Liver (tissue), 9 donors: ENCODE results near the gene TLX3. TPM values are rescaled to one million over a fixed set of nuclear protein-coding genes. Genes with fewer than 3 reads are reported as not detected.

ENCODE experiments used
- DNase-seq: peaks from one replicate; pipeline ENCODE4 v3.0.0-alpha.2; 2017; ENCODE audit warnings: low spot score
- H3K27ac ChIP-seq, 2 donors: one replicate each; pipeline ENCODE4 v1.7.0; 2013; ENCODE audit warnings: inconsistent platforms in 2 of 2, low read length in 2 of 2, control low read depth in 1 of 2, low read depth in 1 of 2, mild to moderate bottlenecking in 1 of 2
- H3K27me3 ChIP-seq, 4 donors: one replicate each; pipeline versions ENCODE4 v1.6.1 to v1.7.0; 2013; ENCODE audit warnings: low read length in 3 of 4, inconsistent platforms in 1 of 4, mild to moderate bottlenecking in 1 of 4, moderate library complexity in 1 of 4; ENCODE audit not compliant: control insufficient read depth in 4 of 4, insufficient read depth in 4 of 4
- H3K36me3 ChIP-seq, 4 donors: one replicate each; pipeline versions ENCODE4 v1.6.1 to v1.7.0; 2013; ENCODE audit warnings: low read length in 3 of 4, mild to moderate bottlenecking in 3 of 4, low read depth in 1 of 4, moderate library complexity in 1 of 4; ENCODE audit not compliant: control insufficient read depth in 4 of 4, insufficient read depth in 3 of 4
- H3K4me1 ChIP-seq, 4 donors: one replicate each; pipeline versions ENCODE4 v1.6.1 to v1.7.0; 2013; ENCODE audit warnings: low read length in 3 of 4, mild to moderate bottlenecking in 3 of 4, moderate library complexity in 1 of 4; ENCODE audit not compliant: control insufficient read depth in 4 of 4, insufficient read depth in 4 of 4
- H3K4me3 ChIP-seq, 3 donors: one replicate each; pipeline versions ENCODE4 v1.6.1 to v1.7.0; 2013; ENCODE audit warnings: low read length in 3 of 3, control low read depth in 1 of 3, low read depth in 1 of 3, mild to moderate bottlenecking in 1 of 3
- H3K9ac ChIP-seq, 2 donors: one replicate each; pipeline ENCODE4 v1.7.0; 2013; ENCODE audit warnings: low read length in 2 of 2, mild to moderate bottlenecking in 2 of 2, moderate library complexity in 2 of 2, control low read depth in 1 of 2, low read depth in 1 of 2
- H3K9me3 ChIP-seq, 4 donors: one replicate each; pipeline versions ENCODE4 v1.6.1 to v1.7.0; 2013; ENCODE audit warnings: low read length in 3 of 4; ENCODE audit not compliant: control insufficient read depth in 4 of 4
- CTCF ChIP-seq: fragments of 150-350 bp; IDR thresholded peaks from 2 replicates; pipeline ENCODE4 v1.5.1; 2017; ENCODE audit warnings: improper control_type of control experiment, low read depth, low read length; ENCODE audit not compliant: missing input control
- EGR1 ChIP-seq, 2 donors: IDR thresholded peaks; 2 replicates each; pipeline ENCODE4 v1.6.1; 2016 to 2018; ENCODE audit warnings: antibody characterized with exemption in 2 of 2, low read depth in 2 of 2
- FOXA1 ChIP-seq: IDR thresholded peaks from 2 replicates; pipeline ENCODE4 v1.6.1; 2016; ENCODE audit warnings: antibody characterized with exemption
- FOXA2 ChIP-seq: IDR thresholded peaks from 2 replicates; pipeline ENCODE4 v1.6.1; 2016; ENCODE audit warnings: antibody characterized with exemption
- GABPA ChIP-seq, 2 donors: IDR thresholded peaks in 1 of 2; conservative IDR thresholded peaks in 1 of 2; 2 replicates each; pipeline ENCODE4 v1.6.1; 2016; ENCODE audit warnings: antibody characterized with exemption in 2 of 2, mild to moderate bottlenecking in 1 of 2, moderate library complexity in 1 of 2
- HNF4A ChIP-seq, 2 donors: conservative IDR thresholded peaks; 2 replicates each; pipeline ENCODE4 v1.6.1; 2016; ENCODE audit warnings: antibody characterized with exemption in 2 of 2, mild to moderate bottlenecking in 2 of 2
- HNF4G ChIP-seq: IDR thresholded peaks from 2 replicates; pipeline ENCODE4 v1.6.1; 2016; ENCODE audit warnings: antibody characterized with exemption
- JUND ChIP-seq, 2 donors: IDR thresholded peaks; 2 replicates each; pipeline ENCODE4 v1.6.1; 2016; ENCODE audit warnings: antibody characterized with exemption in 2 of 2
- NR2F2 ChIP-seq: IDR thresholded peaks from 2 replicates; pipeline ENCODE4 v1.6.1; 2016; ENCODE audit warnings: antibody characterized with exemption
- RAD21 ChIP-seq, 2 donors: IDR thresholded peaks; 2 replicates each; pipeline ENCODE4 v1.6.1; 2016; ENCODE audit warnings: antibody characterized with exemption in 2 of 2, mild to moderate bottlenecking in 2 of 2
- REST ChIP-seq: IDR thresholded peaks from 2 replicates; pipeline ENCODE4 v1.6.1; 2016; ENCODE audit warnings: antibody characterized with exemption, mild to moderate bottlenecking
- RXRA ChIP-seq, 2 donors: IDR thresholded peaks; 2 replicates each; pipeline ENCODE4 v1.6.1; 2017 to 2018; ENCODE audit warnings: antibody characterized with exemption in 2 of 2, mild to moderate bottlenecking in 1 of 2
- SP1 ChIP-seq: IDR thresholded peaks from 2 replicates; pipeline ENCODE4 v1.6.1; 2018; ENCODE audit warnings: antibody characterized with exemption, mild to moderate bottlenecking
- TAF1 ChIP-seq: conservative IDR thresholded peaks from 2 replicates; pipeline ENCODE4 v1.6.1; 2016; ENCODE audit warnings: antibody characterized with exemption, mild to moderate bottlenecking
- YY1 ChIP-seq: IDR thresholded peaks from 2 replicates; pipeline ENCODE4 v1.6.1; 2016; ENCODE audit warnings: antibody characterized with exemption, mild to moderate bottlenecking
- ZBTB33 ChIP-seq: IDR thresholded peaks from 2 replicates; pipeline ENCODE4 v1.6.1; 2016; ENCODE audit warnings: antibody characterized with exemption
- WGBS: extraction: QIAGEN DNeasy Blood & Tissue Kit; methylation state at CpG from one replicate; pipeline ENCODE4 v1.1.7; 2013; 5-methylcytosine and 5-hydroxymethylcytosine counted together
- polyA plus RNA-seq, 2 donors: library from polyadenylated mRNA; stranded (reverse) in 1 of 2; unstranded in 1 of 2; fragments of 200-250 nt in 1 of 2; fragments of >200 nt in 1 of 2; fragmentation: Nextera tagmentation in 1 of 2; extraction: Ambion mirVana in 1 of 2; gene quantifications; one replicate each; pipeline versions ENCODE4 v1.2.1 to v1.2.3, GENCODE V29; 2013 to 2015
- total RNA-seq, 2 donors: library from RNA; depleted of rRNA; stranded (reverse); fragments of >200 nt; gene quantifications; one replicate each; pipeline ENCODE4 v1.2.3, GENCODE V29; 2014
- TF ChIP-seq, protein P1 (sequence below): IDR thresholded peaks from 2 replicates; pipeline ENCODE4 v1.6.1; 2016; ENCODE audit warnings: antibody characterized with exemption
- TF ChIP-seq, protein P2 (sequence below): IDR thresholded peaks from 2 replicates; pipeline ENCODE4 v1.6.1; 2016; ENCODE audit warnings: antibody characterized with exemption
- donor health status: healthy.
- donor health status: healthy.
- donor health status: healthy.
- donor health status: healthy.
- donor health status: healthy.

The TLX3 gene
- total and polyA plus RNA-seq, 4 donors = not detected

- Histone ChIP-seq H3K9me3 (peaks cover 0 to 5% (median 0%) of the 10 kb centered on the region in 4 donors), H3K27ac (no peak overlapping the region), H3K36me3 (no peaks in the 10 kb centered on the region), H3K27me3 (peaks cover 11 to 33% (median 19%) of the 10 kb centered on the region in 4 donors), H3K9ac (no peak overlapping the region), H3K4me1 (peaks cover 25 to 70% (median 27%) of the 10 kb centered on the region in 4 donors), H3K4me3 (no peak overlapping the region)
- no peak for DNase-seq
- TF ChIP-seq ZBTB33 = no peak
- TF ChIP-seq HNF4A (conservative IDR thresholded peaks at IDR 0.05) = no peak
- TF ChIP-seq SP1 = no peak
- no peak for TF ChIP-seq FOXA1
- TF ChIP-seq, protein P1, sequence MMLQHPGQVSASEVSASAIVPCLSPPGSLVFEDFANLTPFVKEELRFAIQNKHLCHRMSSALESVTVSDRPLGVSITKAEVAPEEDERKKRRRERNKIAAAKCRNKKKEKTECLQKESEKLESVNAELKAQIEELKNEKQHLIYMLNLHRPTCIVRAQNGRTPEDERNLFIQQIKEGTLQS = no peak
- no peak for TF ChIP-seq GABPA (IDR thresholded peaks at IDR 0.05 in 1 of 2, conservative IDR thresholded peaks at IDR 0.05 in 1 of 2)
- TF ChIP-seq JUND (IDR thresholded peaks at IDR 0.05) = no peak
- TF ChIP-seq REST = no peak
- TF ChIP-seq YY1 = no peak
- no peak for TF ChIP-seq CTCF
- TF ChIP-seq NR2F2 = no peak
- TF ChIP-seq, protein P2, sequence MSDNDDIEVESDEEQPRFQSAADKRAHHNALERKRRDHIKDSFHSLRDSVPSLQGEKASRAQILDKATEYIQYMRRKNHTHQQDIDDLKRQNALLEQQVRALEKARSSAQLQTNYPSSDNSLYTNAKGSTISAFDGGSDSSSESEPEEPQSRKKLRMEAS = no peak
- no peak for TF ChIP-seq TAF1
- no peak for TF ChIP-seq RAD21 (IDR thresholded peaks at IDR 0.05)
- no peak for TF ChIP-seq HNF4G
- TF ChIP-seq EGR1 (IDR thresholded peaks at IDR 0.05; ENCODE audit: low read depth in 2 of 2) = no peak
- no peak for TF ChIP-seq FOXA2
- TF ChIP-seq RXRA (IDR thresholded peaks at IDR 0.05) = no peak
- WGBS = 8% methylated on average over 37 of the region's 37 CpGs
Observed at GRCh38 chr5:171313481-171314206, 4.6 kb downstream of the TLX3 start.
